ENCODE data around the gene RUBCNL.

DNA sequence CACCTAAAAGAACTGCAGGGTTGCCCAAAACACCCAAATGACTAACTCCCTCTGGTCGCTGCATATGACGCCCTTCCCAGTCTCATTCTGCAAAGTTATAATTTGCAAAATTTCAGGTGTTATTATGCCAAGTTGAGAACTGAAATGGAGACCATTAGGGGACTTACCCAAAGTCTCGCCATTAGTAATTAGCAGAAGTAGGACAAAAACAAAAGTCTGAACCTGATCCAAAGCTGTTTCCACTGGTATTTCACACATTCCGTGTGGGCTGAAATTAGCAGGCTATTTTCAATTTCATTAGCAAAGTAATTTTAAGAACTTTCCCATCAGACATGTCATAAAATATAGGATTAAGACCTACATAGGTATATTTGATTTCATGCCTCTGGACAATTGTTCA is 6.8 kb downstream of the RUBCNL start:
- no peak for TF ChIP-seq CTCF (IDR thresholded peaks at IDR 0.05; ENCODE audit: control extremely low read depth in 1 of 3, insufficient read depth in 1 of 3, low read depth in 1 of 3, low read length in 3 of 3)
- TF ChIP-seq CBX8 (IDR thresholded peaks at IDR 0.05; ENCODE audit: borderline replicate concordance, low read depth, low read length) = no peak
- TF ChIP-seq SRF (IDR thresholded peaks at IDR 0.05; ENCODE audit: low read depth, low read length) = no peak
- no peak for TF ChIP-seq SIRT6 (IDR thresholded peaks at IDR 0.05; ENCODE audit: low read length)
- TF ChIP-seq, protein P1, sequence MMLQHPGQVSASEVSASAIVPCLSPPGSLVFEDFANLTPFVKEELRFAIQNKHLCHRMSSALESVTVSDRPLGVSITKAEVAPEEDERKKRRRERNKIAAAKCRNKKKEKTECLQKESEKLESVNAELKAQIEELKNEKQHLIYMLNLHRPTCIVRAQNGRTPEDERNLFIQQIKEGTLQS (IDR thresholded peaks at IDR 0.05; ENCODE audit: insufficient read depth, low read depth, low read length) = no peak
- no peak for TF ChIP-seq EGR1 (IDR thresholded peaks at IDR 0.05; ENCODE audit: borderline replicate concordance, low read depth, low read length)
- TF ChIP-seq EP300 (IDR thresholded peaks at IDR 0.05; ENCODE audit: borderline replicate concordance in 1 of 2, low read depth in 2 of 2, low read length in 2 of 2) = no peak
- TF ChIP-seq, protein P2, sequence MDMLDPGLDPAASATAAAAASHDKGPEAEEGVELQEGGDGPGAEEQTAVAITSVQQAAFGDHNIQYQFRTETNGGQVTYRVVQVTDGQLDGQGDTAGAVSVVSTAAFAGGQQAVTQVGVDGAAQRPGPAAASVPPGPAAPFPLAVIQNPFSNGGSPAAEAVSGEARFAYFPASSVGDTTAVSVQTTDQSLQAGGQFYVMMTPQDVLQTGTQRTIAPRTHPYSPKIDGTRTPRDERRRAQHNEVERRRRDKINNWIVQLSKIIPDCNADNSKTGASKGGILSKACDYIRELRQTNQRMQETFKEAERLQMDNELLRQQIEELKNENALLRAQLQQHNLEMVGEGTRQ (IDR thresholded peaks at IDR 0.05; ENCODE audit: low read length) = no peak
- TF ChIP-seq POLR2AphosphoS5 (IDR thresholded peaks at IDR 0.05; ENCODE audit: low read depth, low read length) = no peak
- TF ChIP-seq EZH2 (IDR thresholded peaks at IDR 0.05; ENCODE audit: low read depth, low read length, severe bottlenecking) = no peak
- no peak for TF ChIP-seq BRCA1 (IDR thresholded peaks at IDR 0.05; ENCODE audit: low read depth, low read length)
- TF ChIP-seq CEBPB (IDR thresholded peaks at IDR 0.05; ENCODE audit: low read depth, low read length) = no peak
- TF ChIP-seq, protein P3, sequence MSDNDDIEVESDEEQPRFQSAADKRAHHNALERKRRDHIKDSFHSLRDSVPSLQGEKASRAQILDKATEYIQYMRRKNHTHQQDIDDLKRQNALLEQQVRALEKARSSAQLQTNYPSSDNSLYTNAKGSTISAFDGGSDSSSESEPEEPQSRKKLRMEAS (IDR thresholded peaks at IDR 0.05) = no peak
- TF ChIP-seq KDM1A (IDR thresholded peaks at IDR 0.05; ENCODE audit: borderline replicate concordance, low read length) = no peak

All from H1 (cell line).